ENCODE data around the gene SH3BGRL.
A peak's percentile ranks its signal among the peaks of the same experiment; 100 is the strongest.

The SH3BGRL gene

DNA sequence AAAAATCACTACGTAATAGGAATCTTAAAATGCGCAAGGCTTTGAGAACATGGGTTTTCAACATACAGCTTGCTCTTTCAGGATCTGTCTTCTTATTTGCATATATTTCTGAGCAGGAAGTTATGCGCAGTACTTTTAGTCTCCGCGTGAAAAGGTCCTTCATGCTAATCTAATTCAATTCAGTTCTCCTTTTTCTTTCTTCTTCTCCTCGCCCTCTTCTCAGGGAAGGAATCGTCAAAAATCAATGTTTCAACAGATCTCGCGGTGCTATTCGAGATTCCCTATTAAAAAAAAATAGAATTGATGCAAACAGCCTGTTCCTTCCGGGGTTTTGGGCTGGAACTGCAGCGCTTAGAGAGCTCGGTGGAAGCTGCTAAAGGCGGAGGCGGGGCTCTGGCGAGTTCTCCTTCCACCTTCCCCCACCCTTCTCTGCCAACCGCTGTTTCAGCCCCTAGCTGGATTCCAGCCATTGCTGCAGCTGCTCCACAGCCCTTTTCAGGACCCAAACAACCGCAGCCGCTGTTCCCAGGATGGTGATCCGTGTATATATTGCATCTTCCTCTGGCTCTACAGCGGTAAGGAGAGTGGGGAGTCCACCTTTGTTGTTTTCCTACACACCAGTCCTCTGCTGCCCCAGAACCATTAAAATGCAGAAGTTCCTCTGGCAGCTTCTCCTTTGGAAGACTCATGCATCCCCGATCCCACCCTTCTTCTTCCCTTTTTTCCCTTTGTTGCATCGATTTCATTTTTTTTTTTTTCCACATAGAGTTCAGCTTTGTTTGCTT is at the start of gene SH3BGRL, which contains the start of gene HMGN5:
TSS of gene SH3BGRL (plus strand) at position 432 of the 785 bp plus-strand sequence. CDS start at position 531, 99 bp downstream.
TSS of gene HMGN5 (minus strand) at position 243 of the 785 bp plus-strand sequence. CDS start 80,364 bp downstream, outside the sequence.
- DNase-seq (ENCODE audit: low read depth in 2 of 2), result peak; percentile 43 to 49

DNA sequence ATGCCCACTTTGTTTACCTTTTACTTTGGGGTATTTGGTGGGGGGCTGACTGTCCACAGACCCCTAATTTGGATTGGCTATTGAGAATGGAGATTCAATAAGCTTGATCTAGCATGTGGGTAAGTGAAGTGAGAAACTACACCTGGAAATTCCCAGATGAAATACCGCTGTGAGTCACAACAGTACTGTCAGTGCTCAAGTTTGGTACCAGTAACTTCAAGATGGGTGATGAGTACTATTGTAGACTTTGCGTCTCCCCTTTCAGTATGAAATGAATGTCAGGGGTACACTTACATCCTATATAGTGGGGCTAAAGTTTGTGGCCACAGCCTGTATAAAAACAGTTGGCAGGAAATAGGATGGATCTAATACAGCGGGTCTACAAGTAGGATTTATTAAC is 33.5 kb upstream of the SH3BGRL start:
- no peak for DNase-seq (ENCODE audit: low read depth in 2 of 2)

DNA sequence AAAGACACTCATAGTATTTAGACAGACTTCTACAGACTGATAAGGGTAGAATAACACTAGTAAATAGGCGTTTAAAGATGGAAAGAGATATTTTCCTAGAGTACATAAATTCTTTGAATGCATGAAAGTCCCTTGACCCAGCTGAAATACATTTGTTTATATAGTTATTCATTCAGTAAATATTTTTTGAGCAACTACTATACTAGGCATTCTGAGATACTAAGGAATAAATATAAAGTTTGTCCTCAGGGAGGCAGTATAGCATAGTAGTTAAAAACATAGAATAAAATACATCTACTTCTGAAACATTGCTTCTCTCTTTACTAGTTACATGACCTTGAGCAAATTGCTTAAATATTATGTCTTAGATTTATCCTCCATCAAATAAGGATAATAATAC is 27.6 kb upstream of the SH3BGRL start:
- no peak for DNase-seq (ENCODE audit: low read depth in 2 of 2)

DNA sequence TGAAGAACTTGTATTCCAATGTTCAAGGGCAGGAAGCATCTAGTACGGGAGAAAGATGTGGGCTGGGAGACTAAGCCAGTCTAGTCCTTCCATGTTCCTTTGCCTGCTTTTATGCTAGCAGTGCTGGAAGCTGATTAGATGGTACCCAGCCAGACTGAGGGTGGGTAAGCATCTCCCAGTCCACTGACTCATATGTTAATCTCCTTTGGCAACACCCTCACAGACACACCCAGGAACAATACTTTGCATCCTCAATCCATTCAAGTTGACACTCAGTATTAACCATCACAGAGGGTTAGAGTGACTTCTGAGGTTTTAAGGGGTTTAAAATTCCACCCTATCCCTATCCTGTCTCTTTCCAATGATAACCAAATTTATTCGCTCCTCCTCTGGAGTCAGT is 6.6 kb upstream of the SH3BGRL start:
- no peak for DNase-seq (ENCODE audit: low read depth in 2 of 2)

DNA sequence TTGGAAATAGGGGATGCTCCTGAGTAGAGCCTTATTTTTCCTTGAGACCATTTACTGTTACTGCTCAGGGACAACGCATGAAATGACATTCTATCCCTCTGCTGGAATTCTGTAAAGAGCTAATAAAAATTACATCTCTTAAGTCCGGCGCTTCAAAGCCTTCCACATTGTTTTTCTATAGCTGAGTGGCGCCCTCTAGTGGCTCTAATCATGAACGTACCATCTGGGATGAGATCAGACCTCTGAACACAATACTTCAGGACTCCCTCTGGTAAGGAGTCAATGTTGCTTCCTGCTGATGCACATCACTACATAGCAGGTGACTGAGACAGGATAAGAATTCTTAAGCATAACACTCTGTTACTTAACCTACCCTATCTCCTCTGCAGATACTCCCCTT is 6.2 kb upstream of the SH3BGRL start:
- peak; percentile 18 to 34 for DNase-seq (ENCODE audit: low read depth in 2 of 2)

DNA sequence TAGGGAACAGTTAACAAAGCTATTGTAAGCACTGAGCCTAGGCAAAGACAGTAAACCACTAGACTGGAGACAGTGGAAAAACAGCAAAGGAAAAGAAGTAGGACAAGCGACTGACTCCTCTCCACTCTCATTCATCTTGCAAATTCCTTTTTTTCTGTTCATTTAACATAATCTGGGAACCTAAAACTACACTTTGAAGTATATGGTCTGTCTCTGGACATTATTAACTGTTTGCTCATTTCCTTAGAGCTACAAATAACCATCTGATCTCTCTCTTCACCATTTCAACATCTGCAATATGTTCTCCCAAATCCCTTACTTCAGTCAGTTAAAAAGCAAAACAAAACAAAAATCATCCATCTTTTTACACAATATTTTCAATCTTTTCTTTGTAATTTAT is 831 bp upstream of the SH3BGRL start:
- DNase-seq (ENCODE audit: low read depth in 2 of 2), result no peak

DNA sequence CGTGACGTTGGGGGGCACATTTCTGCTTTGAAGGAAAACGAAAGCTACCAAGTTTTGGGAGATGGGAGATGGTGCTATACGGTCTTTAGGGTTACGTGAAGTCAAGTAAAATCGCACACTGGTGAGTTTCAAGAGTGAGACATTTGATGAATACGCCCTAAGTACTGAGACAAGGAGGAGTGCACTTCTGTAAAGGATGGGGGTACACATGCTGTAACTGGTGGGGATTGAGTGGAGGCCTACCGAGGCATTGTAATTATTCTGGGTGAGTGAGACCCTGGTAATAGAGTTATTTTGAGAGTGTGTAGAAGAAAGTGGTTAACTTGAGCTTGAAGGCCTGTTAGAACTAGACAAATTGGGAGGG is 536 bp downstream of the SH3BGRL start:
- no peak for DNase-seq (ENCODE audit: low read depth in 2 of 2)

DNA sequence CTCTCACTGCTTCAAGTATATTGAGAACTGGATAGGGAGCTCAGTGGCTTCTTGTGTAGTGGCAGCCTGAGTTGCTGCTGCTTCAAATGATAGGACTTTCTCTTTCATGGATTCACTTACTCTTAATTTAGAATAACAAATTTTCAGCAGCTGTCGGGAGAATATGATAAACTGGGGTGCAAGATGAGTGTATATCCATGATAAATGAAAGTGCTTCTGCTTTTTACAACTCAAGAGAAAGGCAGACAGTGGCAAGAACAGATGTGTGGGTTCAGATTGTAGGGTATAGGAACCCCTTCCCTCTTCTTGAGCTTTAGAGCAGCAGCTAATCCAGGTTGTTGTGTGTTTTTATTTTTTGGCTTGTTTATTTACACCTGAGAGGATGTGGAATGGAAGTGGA is 1.0 kb downstream of the SH3BGRL start:
- no peak for DNase-seq (ENCODE audit: low read depth in 2 of 2)

DNA sequence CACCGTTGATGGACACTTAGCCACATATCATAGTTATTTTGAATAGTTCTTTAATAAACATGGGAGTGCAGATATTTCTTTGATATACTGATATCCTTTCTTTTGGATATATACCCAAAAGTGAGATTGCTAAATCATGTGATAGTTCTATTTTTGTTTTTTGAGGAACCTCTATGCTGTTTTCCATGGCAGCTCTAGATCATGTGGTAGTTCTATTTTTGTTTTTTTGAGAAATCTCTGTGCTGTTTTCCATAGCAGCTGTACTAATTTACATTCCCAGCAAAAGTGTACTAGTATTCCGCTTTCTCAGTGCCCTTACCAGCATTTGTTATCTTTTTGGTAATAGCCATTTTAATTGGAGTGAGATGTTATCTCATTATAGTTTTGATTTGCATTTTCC is 3.6 kb downstream of the SH3BGRL start:
- DNase-seq (ENCODE audit: low read depth in 2 of 2), result no peak

DNA sequence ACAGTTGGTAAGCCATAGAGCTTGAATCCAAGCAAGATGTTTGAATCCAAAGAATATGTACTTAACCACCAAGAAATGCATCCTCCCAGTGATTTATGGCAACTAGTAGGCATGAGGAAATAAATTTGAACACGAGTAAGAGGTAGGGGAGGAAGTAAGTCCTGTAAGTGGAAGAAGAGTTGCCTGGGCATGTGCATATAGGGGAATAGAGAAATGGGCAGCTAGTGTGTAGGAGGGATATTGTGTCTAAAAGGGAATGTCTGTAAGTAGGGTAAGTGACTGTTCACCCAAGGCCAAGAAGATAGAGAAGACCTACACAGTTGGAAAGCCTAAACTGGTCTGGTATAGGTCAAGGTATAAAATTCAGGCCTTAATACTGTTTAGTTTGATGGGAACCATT is 4.6 kb downstream of the SH3BGRL start:
- no peak for DNase-seq (ENCODE audit: low read depth in 2 of 2)

DNA sequence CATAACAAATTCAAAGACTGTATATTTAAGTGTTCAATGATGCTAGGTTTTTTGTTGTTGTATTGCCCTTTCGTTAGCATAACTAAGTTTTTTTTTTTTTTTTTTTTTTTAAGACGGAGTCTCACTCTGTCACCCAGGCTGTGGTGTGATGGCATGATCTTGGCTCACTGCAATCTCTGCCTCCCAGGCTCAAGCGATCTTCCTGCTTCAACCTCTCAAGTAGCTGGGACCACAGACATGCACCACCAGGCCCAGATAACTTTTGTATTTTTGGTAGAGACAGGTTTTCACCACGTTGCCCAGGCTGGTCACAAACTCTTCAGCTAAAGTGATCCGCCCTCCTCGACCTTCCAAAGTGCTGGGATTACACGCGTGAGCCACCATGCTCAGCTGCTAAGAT is 7.0 kb downstream of the SH3BGRL start:
- DNase-seq (ENCODE audit: low read depth in 2 of 2), result no peak

DNA sequence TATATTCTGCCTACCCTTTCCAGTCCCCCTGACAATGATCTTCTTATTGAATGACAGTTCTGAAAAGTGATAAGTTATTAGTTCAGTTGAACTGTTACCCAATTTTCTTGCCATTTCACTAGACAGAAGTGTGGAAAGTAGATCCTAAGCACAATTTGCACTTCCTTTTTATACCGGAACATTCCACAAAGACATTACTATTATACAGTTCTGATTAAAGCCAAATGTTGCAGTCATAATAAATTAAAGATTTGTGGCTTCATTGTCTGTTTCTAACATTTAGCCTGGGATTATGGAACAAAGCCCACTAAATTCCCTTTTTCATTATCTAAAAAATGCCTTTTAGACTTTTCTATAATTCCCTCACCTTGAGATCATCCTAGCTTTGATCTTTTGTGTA is 13.8 kb downstream of the SH3BGRL start:
- no peak for DNase-seq (ENCODE audit: low read depth in 2 of 2)

DNA sequence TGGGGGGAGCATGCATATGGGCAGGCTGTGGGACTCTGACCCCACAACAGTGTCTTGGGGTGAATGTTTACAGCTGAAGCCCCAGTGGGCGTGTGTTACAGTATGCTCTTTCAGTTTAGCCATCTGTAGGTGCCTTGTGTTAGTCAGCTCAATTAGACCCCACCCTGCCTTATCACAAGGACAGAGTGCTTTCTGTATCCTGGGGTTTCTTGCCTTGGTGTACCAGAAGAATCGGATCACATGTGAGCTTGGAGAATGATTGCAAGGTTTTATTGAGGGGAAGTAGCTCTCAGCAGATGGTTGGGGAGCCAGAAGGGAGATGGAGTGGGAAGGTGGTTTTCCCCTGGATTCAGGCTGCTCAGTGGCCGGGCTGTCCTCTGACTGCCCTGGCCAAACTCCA is 27.3 kb downstream of the SH3BGRL start:
- DNase-seq (ENCODE audit: low read depth in 2 of 2), result no peak

DNA sequence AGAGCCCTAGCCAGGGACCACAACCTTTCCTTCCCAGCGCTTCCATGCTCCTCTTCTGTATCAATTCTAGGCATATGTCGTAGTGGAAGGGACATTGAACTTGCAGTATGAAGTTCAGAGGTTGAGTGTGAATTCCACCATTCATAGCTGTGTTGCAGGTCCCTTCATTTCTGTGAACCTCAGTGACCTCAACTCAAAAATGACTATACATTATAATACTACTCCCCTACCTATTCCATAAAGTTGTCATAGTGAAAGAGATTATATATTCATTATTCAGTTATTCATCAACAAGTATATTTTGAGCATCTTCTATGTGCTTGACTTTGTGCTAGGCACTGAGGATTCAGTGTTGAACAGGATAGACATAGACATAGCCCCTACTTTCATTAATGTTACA is 28.0 kb downstream of the SH3BGRL start:
- no peak for DNase-seq (ENCODE audit: low read depth in 2 of 2)

DNA sequence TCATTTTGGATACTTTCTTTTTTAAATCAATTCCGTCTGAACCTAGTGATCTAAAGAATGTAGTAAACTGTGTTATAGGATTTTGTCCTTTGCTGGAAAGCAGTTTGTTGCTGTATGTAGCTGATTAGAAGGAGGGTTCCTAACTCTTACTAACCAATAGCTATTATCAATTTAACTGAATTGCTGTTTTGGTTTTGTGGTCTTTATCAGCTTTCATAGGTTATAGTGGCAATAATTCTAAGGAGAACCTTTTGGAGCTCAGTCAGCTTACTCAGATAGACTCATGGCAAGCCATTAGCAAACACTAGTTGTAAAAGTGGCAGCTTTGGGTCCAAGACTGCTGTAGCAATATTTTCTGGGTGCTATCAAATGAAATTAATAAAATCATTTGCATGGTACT is 29.6 kb downstream of the SH3BGRL start:
- no peak for DNase-seq (ENCODE audit: low read depth in 2 of 2)

DNA sequence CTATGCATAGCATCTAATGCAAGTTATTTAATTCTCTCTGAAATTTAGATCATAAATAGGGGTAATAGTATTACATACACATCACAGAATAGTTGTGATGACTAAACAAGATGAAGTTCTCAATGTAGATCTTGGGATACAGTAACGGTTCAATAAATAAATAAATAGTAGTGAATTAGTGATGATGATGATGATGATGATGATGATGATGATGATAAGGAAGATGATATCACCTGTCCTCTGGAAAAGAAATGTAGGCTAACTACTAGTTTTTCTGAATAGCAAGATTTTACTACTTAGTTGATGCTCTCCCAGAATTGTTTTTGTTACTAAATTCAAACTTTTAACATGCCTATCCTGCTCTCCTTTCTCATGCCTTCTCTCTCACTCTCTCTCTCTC is 30.3 kb downstream of the SH3BGRL start:
- DNase-seq (ENCODE audit: low read depth in 2 of 2), result no peak

DNA sequence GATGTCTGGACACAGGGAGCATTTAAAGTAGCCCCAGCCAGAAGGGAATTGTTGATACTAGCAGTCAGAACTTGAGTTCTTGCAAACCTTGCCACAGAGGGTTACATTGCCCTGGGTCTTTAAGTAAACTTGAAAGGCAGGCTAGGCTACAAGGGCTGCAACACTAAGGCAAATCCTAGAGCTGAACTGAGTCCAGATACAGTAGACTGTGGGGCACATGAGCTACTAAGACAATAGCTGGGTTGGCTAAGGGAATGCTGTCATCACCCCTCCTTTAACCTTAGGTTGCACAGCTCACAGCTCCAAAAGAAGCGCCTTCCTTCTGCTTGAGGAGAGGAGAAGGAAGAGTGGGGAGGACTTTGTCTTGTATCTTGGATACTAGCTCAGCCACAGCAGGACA is 35.6 kb downstream of the SH3BGRL start:
- no peak for DNase-seq (ENCODE audit: low read depth in 2 of 2)

DNA sequence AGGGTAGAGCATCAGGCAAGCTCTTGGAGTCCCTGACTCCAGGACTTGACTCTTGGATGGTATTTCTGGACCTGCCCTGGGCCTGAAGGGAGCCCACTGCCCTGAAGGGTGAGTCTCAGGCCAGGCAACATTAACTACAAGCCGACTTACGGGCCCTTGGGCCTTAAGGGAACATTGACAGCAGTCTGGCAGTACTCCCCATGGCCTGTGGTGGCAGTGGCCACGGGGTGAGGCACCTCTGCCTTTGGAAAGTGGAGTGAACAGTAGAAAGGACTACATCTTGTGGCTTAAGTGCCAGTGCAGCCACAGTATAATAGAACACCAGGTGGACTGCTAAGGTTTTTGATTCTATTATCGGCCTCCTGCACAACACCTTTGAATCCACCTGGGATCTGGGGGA is 36.3 kb downstream of the SH3BGRL start:
- DNase-seq (ENCODE audit: low read depth in 2 of 2), result no peak

DNA sequence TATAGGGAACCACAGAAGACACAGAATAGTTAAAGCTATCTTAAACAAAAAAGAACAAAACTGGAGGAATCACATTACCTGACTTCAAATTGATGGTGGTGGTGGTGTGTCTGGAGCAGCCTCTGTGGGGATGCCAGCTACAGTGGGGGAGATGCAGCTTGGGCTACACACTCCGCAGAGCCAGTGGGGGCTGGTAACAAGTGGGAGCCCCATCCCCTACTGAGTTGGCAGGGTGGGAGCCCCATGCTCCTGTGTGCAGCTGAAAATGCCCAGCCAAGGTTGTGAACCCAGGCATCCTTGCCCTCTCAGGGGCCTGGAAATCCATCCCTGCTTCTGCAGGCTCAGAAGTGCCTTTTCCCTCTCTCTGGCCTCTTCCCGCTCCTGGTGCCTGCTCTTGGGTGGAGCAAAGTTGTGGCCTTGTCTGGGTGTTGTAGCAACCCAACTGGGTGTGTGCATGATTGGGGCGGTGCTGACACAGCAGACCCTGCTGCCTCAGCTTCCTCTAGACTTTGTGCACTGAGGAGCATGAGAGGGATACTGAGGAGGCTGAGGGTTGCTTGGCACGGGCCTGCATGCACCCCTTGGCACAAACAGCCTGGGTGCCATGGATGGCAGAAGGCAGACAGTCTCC is 38.9 kb downstream of the SH3BGRL start:
- DNase-seq (ENCODE audit: low read depth in 2 of 2), result no peak

DNA sequence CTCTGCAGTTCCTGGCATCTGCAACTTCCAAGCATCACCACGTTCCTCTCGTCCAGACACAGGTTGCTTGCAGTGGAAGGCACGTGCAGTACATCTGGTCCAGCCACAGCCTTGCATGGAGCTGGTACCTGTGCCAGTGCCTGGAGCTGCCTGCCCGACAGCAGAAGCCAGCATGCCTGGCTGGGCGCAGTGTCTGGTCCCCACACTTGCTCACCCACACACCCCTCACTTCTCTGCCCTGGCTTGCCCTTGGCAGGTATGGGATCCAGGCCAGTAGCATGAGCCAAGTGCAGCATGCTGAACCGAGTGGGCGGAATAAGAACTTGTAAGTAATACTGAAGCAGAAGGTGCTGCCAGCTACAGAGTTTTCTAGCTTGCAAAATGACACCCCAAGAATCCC is 39.9 kb downstream of the SH3BGRL start:
- no peak for DNase-seq (ENCODE audit: low read depth in 2 of 2)

DNA sequence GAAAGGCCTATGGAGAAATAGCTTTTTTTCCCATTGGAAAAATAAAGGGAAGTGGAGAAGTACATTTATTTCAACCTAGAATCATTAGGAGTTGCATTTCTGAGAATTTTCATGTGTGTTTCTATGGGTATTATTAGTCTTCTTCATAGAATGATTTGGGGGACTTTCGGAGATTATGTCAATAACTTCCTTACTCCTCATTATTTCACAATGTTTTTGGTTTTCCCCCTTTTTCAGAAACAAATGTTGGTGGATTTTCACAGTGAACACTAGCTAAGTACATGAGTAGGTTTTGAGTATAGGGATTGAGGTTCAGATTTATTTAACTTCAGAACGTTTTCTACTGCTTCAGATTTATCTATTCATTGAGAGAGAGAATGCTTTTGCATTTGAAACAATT is 54.0 kb downstream of the SH3BGRL start:
- DNase-seq (ENCODE audit: low read depth in 2 of 2), result no peak

DNA sequence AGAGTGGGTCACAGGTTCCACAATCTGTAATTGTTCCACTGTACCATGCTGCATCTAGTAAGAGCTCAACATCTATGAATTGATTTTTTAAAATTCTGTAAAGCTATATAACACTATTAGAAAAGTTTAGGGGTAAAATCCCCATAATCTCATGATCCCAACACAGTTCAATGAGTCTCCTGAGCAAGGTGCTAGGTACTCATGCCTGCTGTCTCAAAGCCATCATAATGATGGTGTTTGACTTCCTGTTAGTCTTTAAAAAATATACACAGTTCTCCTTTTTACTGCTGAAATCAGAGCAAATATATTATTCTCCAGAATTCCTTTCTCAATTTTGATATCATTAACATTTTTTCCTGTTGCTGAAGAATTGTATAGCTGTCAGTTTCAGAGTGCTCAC is 55.9 kb downstream of the SH3BGRL start:
- DNase-seq (ENCODE audit: low read depth in 2 of 2), result no peak

DNA sequence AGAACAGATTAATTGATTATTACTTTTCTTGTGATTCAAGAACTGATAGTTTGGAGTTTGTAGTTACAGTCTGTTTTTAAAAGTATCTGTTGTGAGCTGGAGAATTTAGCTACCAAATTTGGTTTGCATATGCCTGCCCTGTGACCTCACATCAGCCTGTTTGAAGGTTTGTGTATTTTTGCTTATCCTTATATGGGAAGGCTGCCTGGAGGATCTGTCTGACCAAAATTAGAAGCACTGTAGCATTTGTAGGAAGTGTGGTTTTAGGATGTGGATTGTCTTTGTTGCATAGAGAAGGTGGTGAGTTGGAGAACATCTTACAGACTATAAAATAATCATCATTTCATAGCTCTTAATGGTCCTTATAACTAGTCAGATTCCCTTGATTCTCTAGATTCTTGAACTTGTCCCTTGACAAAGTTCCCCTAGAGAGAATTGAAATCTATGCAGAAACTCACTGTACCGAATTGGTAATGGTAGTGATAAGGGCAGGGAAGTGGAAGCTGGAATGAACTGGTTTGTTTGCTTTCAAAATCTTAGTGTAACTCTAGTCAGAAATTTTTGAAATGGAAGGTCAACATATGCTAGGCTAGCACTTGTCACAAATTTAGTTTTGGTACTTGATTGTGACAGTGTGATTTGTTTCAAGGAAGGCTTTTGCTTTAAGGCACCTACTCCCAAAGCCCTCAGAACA is 57.3 kb downstream of the SH3BGRL start:
- no peak for DNase-seq (ENCODE audit: low read depth in 2 of 2)
